ENCODE results near the gene PSMD1.
"Not testable (repeated sequence)": the region's sequence is repeated elsewhere in the genome, so short reads cannot be mapped to it uniquely, and the experiment has no call there.

The PSMD1 gene

GRCh38 chr2:231186325-231186724 is 129.7 kb downstream of the PSMD1 start:
- no peak for DNase-seq (ENCODE audit: low read depth)

DNA sequence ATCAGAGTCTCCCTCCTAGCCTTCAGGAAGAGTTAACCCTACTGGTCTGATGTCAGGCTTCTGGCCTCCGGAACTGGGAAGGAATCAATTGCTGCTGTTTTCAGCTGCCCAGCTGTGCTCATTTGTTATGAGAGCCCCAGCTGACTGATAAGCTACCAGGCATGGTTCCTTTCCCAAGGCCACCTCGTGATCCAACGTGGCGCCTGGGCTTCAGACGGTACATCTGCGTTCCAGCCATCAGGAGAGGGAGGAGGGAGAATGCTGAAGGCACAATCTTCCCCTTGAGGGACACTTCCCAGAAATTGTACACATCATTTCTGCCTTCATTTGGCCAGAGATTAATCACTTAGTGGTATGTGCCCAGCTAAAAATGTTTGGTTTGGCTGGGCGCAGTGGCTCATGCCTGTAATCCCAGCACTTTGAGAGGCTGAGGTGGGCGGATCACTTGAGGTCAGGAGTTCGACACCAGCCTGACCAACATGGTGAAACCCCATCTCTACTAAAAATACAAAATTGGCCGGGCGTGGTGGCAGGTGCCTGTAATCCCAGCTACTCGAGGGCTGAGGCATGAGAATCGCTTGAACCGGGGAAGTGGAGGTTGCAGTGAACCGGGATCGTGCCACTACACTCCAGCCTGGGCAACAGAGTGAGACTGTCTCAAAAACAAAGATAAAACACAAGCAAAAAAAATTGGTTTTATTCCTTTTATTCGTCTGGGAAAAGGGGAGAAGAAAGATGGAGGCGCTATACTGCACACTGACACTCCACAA is 131.3 kb downstream of the PSMD1 start:
- DNase-seq (ENCODE audit: low read depth): no peak

DNA sequence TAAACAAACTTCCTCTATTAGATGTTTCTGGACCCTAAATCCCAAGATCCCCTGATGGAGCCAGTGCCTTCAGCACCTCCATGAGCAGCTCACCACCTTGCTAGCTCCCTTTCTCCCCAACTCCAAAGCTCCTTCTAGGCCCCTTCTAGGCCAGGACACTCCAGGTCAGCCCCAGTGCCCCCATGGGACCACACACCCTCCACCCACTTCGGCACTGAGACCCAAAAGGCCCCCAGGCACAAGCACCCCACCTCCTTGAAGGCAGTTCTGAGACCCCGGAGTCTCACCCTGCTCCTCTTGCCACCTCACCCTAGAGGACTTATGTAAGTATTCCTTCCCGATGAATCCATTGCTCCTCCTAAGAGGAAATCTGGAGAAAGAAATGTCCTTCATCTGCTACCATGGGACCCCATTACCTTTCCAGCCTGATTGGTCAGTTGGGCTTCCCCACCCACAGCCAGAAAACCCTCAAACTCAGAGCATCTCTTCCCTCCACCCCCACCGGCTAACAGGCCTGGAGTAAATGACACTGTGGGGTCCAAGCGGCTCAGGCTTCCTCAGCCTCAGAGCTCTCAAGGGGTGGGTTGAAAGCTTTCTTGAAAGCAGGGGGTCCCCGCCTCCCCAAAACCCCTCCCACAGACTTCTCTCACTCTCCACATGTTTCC is 132.0 kb downstream of the PSMD1 start:
- no peak for DNase-seq (ENCODE audit: low read depth)

GRCh38 chr2:231189171-231189530 is 132.5 kb downstream of the PSMD1 start:
- no peak for DNase-seq (ENCODE audit: low read depth)

- DNase-seq (ENCODE audit: low read depth): no peak
These were observed 133.2 kb downstream of the PSMD1 start for GRCh38 chr2:231189571-231190495.

DNA sequence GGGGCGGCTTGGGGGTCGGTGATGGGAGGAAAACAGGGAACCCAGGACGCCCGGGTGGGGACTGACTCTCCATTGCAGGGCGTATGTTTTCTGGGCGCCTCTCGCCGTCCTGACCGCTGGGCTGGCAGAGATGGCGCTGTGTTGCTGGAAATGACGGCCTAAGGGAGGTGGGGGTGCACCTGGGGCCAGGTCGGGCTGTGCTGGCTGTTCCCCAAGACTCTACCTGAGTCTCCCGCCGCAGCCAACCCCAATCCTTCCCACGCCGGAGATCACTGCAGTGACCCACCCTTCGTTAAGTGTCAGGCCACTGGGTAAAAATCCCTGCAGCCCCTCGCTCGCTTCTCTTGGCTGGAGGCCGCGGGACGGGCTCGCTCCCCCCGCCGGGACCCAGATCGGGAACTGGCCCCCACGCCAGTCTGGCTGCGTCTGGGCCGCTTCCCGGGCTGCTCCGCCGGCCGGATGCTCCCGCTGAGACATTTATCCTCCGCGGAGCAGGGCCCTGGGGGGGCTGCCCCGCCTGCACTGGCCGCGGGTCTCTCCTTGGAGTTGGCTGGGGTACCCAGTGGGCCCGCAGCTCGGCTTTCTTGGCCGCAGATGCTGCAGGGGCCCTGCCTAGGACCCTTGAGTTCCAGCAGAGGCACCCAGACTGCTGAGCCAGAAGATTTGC is 134.0 kb downstream of the PSMD1 start:
- no peak for DNase-seq (ENCODE audit: low read depth)

- no peak for DNase-seq (ENCODE audit: low read depth)
These were observed 135.5 kb downstream of the PSMD1 start for GRCh38 chr2:231191896-231192872.

GRCh38 chr2:231193216-231193615 is 136.5 kb downstream of the PSMD1 start:
- no peak for DNase-seq (ENCODE audit: low read depth)

DNA sequence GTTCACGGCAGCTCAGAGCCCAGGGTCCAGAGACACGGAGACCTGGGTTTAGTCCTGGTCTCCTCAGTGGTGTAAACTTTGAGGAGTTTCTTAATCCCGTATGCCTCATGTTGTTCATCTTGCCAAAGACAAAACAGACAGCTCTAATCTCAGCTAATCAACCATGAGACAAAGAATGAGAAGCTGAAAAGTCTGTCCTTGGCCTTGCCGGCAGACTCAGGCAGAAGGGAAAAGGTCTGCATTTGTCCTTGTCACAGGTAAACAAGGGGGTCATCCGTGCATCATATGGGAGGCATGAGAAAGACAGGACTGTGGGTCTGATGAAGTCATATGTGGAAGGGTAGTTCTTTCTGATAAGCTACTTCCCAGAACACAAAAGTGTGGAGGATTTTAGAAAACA is 139.9 kb downstream of the PSMD1 start:
- no peak for DNase-seq (ENCODE audit: low read depth)

GRCh38 chr2:231197196-231197595 is 140.5 kb downstream of the PSMD1 start:
- not testable (repeated sequence) for DNase-seq (ENCODE audit: low read depth)

GRCh38 chr2:231197706-231198290 is 141.1 kb downstream of the PSMD1 start:
- no peak for DNase-seq (ENCODE audit: low read depth)

DNA sequence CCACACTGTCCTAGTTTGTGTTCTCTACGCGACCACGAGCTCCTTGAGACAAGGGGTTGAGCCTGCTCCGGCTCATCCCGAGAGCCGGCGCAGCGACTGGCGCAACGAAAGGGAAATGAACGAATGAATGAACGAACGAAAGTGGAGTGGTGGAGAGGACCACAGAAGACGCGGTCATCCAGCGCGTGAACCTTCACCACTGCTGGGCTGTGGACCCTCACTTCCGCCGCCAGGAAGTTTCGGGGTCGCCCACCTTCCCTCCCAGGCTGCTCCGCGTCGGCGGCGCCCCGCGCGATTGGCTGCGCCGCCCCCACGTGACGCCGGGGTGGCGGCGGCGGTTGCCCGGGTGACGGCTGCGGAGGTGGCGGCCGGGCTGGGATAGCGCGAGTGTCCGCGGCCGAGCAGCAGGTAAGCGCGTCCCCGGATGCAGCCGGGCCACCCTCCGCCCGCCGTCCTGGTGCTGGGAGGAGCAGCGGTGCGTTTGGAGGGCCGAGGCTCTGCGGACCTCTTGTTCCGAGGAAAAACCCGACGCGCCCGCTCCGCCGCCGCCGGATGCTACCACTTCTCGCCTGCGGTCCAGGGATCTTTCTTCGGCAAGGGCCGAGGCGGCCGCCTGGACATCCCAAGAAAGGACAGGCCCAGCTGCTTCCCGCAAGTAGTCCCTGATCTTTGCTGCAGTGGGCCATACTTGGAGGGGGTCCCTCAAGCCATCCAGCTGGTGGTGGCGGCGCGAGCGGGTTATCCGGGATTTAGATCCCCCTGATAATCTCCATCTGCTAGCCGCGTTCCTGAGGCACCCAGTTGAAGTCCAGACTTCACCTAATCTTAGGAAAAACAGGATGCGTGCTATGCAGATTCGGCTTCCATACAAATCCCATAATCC is 141.9 kb downstream of the PSMD1 start, which contains the start of gene ARMC9:
Gene ARMC9, plus strand, starts transcription at position 341 of the 883 bp plus-strand sequence. CDS start 7,608 bp downstream, outside the sequence.
- DNase-seq (ENCODE audit: low read depth): no peak

DNA sequence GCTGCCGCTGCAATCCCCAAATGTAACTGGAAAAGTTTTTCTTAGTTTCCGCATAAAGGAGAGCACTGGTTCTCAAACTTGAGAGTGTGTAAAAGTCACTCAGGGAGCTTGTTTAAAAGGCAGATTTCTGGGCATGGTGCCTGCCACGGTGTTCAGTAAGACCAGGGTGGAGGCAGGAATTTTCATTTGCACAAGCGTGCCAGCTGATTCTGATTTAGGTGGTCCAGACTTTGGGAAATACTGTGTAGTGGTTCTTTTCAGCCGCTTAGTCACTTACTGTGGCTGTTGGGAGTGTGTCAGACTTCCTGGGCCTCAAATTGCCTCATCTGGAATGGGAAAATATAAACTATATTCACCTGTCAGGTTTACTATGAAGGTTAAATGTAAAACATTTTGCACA is 142.6 kb downstream of the PSMD1 start:
- DNase-seq (ENCODE audit: low read depth): no peak

- DNase-seq (ENCODE audit: low read depth): no peak
These were observed 144.3 kb downstream of the PSMD1 start for GRCh38 chr2:231200805-231201474.

GRCh38 chr2:231201475-231201814 is 144.8 kb downstream of the PSMD1 start:
- no peak for DNase-seq (ENCODE audit: low read depth)

DNA sequence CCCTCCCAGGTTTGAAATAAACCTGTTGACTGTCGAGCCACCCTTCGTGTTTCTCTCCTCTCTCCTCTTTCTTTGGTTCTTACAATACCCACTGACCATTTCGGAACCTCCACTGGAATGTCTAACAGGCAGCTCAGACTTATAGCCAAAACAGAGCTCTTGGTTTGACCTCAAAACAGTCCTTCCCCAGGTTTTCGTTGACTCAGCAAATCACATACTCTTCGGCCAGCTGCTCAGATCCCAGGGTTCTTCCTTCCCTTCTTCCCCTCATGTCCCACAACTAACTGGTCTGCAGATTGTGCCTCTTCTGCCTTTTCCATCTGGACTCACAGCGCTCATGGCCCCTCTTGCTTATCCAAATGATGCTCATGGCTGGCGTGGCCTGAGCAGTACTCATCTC is 146.4 kb downstream of the PSMD1 start:
- no peak for DNase-seq (ENCODE audit: low read depth)

- DNase-seq (ENCODE audit: low read depth): no peak
These were observed 147.5 kb downstream of the PSMD1 start for GRCh38 chr2:231204146-231204545.

GRCh38 chr2:231204581-231204980 is 147.9 kb downstream of the PSMD1 start:
- DNase-seq (ENCODE audit: low read depth): no peak

DNA sequence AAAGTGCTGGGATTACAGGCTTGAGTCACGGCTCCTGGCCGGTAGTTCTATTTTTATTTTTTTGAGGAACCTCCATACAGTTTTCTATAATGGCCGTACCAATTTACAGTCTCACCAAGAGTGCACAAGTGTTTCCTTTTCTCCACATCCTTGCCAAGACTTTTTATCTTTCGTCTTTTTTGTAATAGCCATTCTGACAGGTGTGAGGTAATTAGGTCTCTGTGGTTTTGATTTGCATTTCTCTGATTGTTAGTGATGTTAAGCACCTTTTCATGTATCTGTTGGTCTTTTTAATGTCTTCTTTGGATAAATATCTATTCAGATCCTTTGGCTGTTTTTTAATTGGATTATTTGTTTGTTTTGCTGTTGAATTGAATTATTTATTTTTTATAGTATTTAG is 151.1 kb downstream of the PSMD1 start:
- no peak for DNase-seq (ENCODE audit: low read depth)
